ENCODE measurements around the gene SUPT4H1.

- TF ChIP-seq, protein P1, sequence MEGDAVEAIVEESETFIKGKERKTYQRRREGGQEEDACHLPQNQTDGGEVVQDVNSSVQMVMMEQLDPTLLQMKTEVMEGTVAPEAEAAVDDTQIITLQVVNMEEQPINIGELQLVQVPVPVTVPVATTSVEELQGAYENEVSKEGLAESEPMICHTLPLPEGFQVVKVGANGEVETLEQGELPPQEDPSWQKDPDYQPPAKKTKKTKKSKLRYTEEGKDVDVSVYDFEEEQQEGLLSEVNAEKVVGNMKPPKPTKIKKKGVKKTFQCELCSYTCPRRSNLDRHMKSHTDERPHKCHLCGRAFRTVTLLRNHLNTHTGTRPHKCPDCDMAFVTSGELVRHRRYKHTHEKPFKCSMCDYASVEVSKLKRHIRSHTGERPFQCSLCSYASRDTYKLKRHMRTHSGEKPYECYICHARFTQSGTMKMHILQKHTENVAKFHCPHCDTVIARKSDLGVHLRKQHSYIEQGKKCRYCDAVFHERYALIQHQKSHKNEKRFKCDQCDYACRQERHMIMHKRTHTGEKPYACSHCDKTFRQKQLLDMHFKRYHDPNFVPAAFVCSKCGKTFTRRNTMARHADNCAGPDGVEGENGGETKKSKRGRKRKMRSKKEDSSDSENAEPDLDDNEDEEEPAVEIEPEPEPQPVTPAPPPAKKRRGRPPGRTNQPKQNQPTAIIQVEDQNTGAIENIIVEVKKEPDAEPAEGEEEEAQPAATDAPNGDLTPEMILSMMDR (IDR thresholded peaks at IDR 0.05 in 8 of 11, conservative IDR thresholded peaks at IDR 0.05 in 3 of 11) = no peak
- TF ChIP-seq POLR2A (IDR thresholded peaks at IDR 0.05) = no peak
Measured at GRCh38 chr17:58376472-58377000, 24.5 kb upstream of the SUPT4H1 start.

Measured in spleen (tissue), 7 donors.